ENCODE data around the gene ACBD7. TPM values are rescaled to one million over a fixed set of nuclear protein-coding genes. Genes with fewer than 3 reads are reported as not detected.

The ACBD7 gene
- total RNA-seq, 1 donor from 2014 or later = 2.1 TPM

DNA sequence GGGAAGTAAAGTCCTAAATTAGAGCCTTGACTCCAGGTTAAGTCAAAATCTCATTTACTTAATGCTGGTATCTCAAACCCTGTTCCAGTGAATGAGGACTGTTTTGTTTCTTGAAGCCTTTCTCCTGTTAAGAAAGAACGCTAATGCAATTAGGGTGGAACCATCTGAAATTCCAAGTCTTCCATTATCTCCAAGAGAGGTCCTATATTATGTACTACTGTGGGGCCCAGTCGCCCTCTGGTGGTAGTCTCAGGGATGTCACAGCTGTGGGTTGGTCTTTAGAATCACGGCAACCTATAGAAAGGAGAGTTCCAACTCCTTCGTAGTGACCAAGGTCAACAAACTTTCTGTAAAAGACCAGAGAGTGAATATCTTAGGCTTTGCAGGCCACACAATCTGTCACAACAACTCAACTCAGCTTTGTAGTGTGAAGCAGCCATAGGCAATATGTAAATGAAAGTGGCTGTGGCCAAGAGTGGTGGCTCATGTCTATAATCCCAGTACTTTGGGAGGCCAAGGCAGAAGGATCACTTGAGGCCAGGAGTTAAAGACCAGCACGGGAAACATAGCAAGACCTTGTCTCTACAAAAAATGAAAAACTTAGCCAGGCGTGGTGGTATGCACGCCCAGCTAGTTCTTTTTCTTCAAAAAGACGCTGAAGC lies 17.9 kb upstream of the ACBD7 start:
- Mint-ChIP-seq H3K36me3 (peaks cover 32% of the 10 kb centered on the region), H3K27ac (peak overlapping the region; percentile 21), H3K4me3 (no peak overlapping the region), H3K27me3 (ENCODE audit: low read depth) (no peaks in the 10 kb centered on the region), H3K4me1 (no peaks in the 10 kb centered on the region), H3K9me3 (no peaks in the 10 kb centered on the region)
- TF ChIP-seq, protein P1, sequence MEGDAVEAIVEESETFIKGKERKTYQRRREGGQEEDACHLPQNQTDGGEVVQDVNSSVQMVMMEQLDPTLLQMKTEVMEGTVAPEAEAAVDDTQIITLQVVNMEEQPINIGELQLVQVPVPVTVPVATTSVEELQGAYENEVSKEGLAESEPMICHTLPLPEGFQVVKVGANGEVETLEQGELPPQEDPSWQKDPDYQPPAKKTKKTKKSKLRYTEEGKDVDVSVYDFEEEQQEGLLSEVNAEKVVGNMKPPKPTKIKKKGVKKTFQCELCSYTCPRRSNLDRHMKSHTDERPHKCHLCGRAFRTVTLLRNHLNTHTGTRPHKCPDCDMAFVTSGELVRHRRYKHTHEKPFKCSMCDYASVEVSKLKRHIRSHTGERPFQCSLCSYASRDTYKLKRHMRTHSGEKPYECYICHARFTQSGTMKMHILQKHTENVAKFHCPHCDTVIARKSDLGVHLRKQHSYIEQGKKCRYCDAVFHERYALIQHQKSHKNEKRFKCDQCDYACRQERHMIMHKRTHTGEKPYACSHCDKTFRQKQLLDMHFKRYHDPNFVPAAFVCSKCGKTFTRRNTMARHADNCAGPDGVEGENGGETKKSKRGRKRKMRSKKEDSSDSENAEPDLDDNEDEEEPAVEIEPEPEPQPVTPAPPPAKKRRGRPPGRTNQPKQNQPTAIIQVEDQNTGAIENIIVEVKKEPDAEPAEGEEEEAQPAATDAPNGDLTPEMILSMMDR (IDR thresholded peaks at IDR 0.05; ENCODE audit: unreplicated experiment) = peak; percentile 78
- DNase-seq (ENCODE audit: low spot score in 2 of 2, unreplicated experiment in 2 of 2) = peak; percentile 39 to 80

DNA sequence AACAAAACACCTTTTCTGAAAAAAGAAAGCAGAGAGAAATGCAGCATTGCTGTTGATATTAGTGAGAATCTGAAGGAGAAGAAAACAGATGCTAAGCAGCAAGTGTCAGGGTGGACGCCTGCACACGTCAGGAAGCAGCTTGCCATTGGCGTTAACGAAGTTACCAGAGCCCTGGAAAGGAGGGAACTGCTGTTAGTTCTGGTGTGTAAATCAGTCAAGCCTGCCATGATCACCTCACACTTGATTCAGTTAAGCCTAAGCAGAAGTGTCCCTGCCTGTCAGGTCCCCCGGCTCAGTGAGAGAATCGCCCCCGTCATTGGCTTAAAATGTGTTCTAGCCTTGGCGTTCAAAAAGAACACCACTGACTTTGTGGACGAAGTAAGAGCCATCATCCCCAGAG lies 14.9 kb upstream of the ACBD7 start:
- DNase-seq (ENCODE audit: low spot score in 2 of 2, unreplicated experiment in 2 of 2) = no peak
- H3K4me1 Mint-ChIP-seq = peaks cover 11% of the 10 kb centered on the region
- H3K4me3 Mint-ChIP-seq = no peak overlapping the region
- H3K36me3 Mint-ChIP-seq = peaks cover 27% of the 10 kb centered on the region
- H3K9me3 Mint-ChIP-seq = no peaks in the 10 kb centered on the region
- TF ChIP-seq, protein P1 (IDR thresholded peaks at IDR 0.05; ENCODE audit: unreplicated experiment) = no peak
- H3K27me3 Mint-ChIP-seq (ENCODE audit: low read depth) = no peaks in the 10 kb centered on the region
- H3K27ac Mint-ChIP-seq = no peak overlapping the region

- Mint-ChIP-seq H3K27me3 (ENCODE audit: low read depth) (no peaks in the 10 kb centered on the region), H3K4me3 (no peak overlapping the region), H3K27ac (no peak overlapping the region), H3K36me3 (peaks cover 11% of the 10 kb centered on the region), H3K4me1 (peaks cover 23% of the 10 kb centered on the region), H3K9me3 (no peaks in the 10 kb centered on the region)
- DNase-seq (ENCODE audit: low spot score in 2 of 2, unreplicated experiment in 2 of 2) = no peak
- TF ChIP-seq, protein P1 (IDR thresholded peaks at IDR 0.05; ENCODE audit: unreplicated experiment) = no peak
Measured at GRCh38 chr10:15099886-15100285, 11.3 kb upstream of the ACBD7 start.

DNA sequence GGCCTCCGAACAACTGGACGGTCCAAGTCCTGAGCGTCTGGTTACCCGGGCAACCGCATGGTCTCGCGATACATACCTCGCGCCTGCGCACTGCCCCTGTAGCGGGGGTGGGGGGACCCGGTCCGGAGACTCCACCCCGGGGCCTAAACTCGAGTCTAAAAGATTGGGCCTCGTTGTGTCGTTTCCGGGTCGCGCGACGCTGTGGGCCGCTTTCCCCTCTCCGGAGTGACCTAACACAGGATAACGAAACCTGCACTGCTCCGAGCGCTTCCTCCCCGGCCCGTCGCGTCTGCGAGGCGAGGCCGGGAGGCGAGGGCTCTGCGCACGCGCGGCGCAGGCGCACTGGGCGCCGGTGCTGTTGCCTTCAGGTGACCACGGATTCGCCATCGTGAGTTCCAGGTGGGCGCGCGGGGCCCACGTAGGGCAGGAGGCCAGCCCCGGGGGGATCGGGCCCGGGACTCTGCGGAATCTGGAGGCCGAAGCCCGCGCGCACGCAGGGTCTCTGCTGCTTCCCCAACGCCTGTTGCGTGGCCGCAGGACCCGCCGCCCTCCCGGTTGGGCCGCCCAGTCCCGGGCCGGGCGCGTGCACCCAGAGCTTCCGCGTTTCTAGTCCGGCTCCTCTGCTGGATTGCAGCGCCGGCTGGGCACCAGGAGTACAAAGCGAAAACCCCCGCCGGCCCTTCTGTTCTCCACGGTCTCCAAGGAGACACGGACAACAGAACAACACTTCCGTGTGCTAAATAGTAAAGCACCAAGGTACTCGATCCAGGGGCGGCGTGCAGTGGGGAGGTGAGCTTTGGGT lies 8.6 kb upstream of the ACBD7 start, which contains the start of gene RPP38:
Gene RPP38, plus strand, starts transcription at position 345 of the 802 bp plus-strand sequence. CDS start 5,960 bp downstream, outside the sequence.
- Mint-ChIP-seq H3K27me3 (ENCODE audit: low read depth) (no peaks in the 10 kb centered on the region), H3K4me3 (peak within 1 kb of the TSS; percentile 94), H3K9me3 (no peaks in the 10 kb centered on the region), H3K36me3 (no peaks in the 10 kb centered on the region), H3K4me1 (peaks cover 23% of the 10 kb centered on the region), H3K27ac (peak within 1 kb of the TSS; percentile 99)
- peak; percentile 94 to 99 for DNase-seq (ENCODE audit: low spot score in 2 of 2, unreplicated experiment in 2 of 2)
- TF ChIP-seq, protein P1 (IDR thresholded peaks at IDR 0.05; ENCODE audit: unreplicated experiment) = no peak

DNA sequence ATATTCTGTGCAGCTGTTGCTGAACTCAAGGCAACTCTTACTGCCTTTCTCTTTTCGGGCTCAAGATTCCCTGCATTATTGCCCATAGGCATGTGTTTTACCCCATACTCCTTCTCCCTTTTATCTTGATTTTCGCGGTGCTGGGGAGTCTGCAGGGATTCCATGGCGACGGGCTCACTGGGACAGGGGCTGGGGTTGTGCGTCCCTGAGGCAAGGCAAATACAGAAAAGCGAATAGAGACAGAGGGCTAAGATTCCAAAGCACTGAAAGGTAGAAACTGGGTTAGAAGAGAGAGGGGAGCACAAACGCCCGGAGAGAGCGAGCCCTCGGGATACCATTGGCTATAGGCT lies 8.1 kb upstream of the ACBD7 start:
- Mint-ChIP-seq H3K36me3 (no peaks in the 10 kb centered on the region), H3K27me3 (ENCODE audit: low read depth) (no peaks in the 10 kb centered on the region), H3K9me3 (no peaks in the 10 kb centered on the region), H3K27ac (peak overlapping the region; percentile 99), H3K4me3 (peak overlapping the region; percentile 94), H3K4me1 (peaks cover 23% of the 10 kb centered on the region)
- TF ChIP-seq, protein P1 (IDR thresholded peaks at IDR 0.05; ENCODE audit: unreplicated experiment) = no peak
- DNase-seq (ENCODE audit: low spot score in 2 of 2, unreplicated experiment in 2 of 2) = peak in 1 of 2 experiments; percentile 42

Measured in mesothelial cell of epicardium (in vitro differentiated cells).